ENCODE results near the gene RNF213. TPM values are rescaled to one million over a fixed set of nuclear protein-coding genes. Genes with fewer than 3 reads are reported as not detected.

Gene RNF213
- total RNA-seq, 1 donor from 2014 or later: 110 TPM

- DNase-seq (ENCODE audit: low spot score): no peak
- Mint-ChIP-seq H3K27me3 (ENCODE audit: unreplicated experiment) (peaks cover 7% of the 10 kb centered on the region), H3K36me3 (ENCODE audit: low read depth, unreplicated experiment) (peaks cover 25% of the 10 kb centered on the region), H3K4me1 (ENCODE audit: unreplicated experiment) (peaks cover 44% of the 10 kb centered on the region), H3K4me3 (ENCODE audit: unreplicated experiment) (peak overlapping the region; percentile 88), H3K27ac (ENCODE audit: unreplicated experiment) (peak overlapping the region; percentile 76), H3K9me3 (ENCODE audit: unreplicated experiment) (no peaks in the 10 kb centered on the region)
- TF ChIP-seq, protein P1, sequence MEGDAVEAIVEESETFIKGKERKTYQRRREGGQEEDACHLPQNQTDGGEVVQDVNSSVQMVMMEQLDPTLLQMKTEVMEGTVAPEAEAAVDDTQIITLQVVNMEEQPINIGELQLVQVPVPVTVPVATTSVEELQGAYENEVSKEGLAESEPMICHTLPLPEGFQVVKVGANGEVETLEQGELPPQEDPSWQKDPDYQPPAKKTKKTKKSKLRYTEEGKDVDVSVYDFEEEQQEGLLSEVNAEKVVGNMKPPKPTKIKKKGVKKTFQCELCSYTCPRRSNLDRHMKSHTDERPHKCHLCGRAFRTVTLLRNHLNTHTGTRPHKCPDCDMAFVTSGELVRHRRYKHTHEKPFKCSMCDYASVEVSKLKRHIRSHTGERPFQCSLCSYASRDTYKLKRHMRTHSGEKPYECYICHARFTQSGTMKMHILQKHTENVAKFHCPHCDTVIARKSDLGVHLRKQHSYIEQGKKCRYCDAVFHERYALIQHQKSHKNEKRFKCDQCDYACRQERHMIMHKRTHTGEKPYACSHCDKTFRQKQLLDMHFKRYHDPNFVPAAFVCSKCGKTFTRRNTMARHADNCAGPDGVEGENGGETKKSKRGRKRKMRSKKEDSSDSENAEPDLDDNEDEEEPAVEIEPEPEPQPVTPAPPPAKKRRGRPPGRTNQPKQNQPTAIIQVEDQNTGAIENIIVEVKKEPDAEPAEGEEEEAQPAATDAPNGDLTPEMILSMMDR (IDR thresholded peaks at IDR 0.05; ENCODE audit: unreplicated experiment): no peak
Observed at GRCh38 chr17:80416260-80416939, 155.7 kb downstream of the RNF213 start.

- Mint-ChIP-seq H3K36me3 (ENCODE audit: low read depth, unreplicated experiment) (peaks cover 25% of the 10 kb centered on the region), H3K27me3 (ENCODE audit: unreplicated experiment) (peaks cover 7% of the 10 kb centered on the region), H3K27ac (ENCODE audit: unreplicated experiment) (peak overlapping the region; percentile 42), H3K9me3 (ENCODE audit: unreplicated experiment) (no peaks in the 10 kb centered on the region), H3K4me3 (ENCODE audit: unreplicated experiment) (peak overlapping the region; percentile 88), H3K4me1 (ENCODE audit: unreplicated experiment) (peaks cover 39% of the 10 kb centered on the region)
- TF ChIP-seq, protein P1 (IDR thresholded peaks at IDR 0.05; ENCODE audit: unreplicated experiment): no peak
- no peak for DNase-seq (ENCODE audit: low spot score)
Observed at GRCh38 chr17:80416940-80417293, 156.3 kb downstream of the RNF213 start.

DNA sequence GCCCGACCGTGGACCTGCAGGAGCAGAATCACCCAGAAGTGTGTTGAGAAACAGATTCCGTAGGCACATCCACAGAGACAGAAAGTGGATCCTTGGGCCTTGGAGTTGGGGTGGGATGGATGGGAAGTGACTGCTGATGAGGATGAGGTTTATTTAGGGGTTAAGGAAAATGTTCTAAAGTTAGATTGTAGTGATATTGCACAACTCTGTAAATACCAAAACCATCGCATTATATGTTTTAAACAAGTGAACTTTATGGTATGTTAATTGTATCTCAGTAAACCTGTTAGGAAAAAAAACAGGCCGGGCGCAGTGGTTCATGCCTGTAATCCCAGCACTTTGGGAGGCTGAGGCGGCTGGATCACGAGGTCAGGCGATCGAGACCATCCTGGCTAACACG, 157.9 kb downstream of the RNF213 start:
- no peak for DNase-seq (ENCODE audit: low spot score)
- no peak overlapping the region for H3K4me3 Mint-ChIP-seq (ENCODE audit: unreplicated experiment)
- H3K27ac Mint-ChIP-seq (ENCODE audit: unreplicated experiment): no peak overlapping the region
- peaks cover 25% of the 10 kb centered on the region for H3K36me3 Mint-ChIP-seq (ENCODE audit: low read depth, unreplicated experiment)
- peaks cover 4% of the 10 kb centered on the region for H3K27me3 Mint-ChIP-seq (ENCODE audit: unreplicated experiment)
- H3K4me1 Mint-ChIP-seq (ENCODE audit: unreplicated experiment): peaks cover 28% of the 10 kb centered on the region
- no peaks in the 10 kb centered on the region for H3K9me3 Mint-ChIP-seq (ENCODE audit: unreplicated experiment)
- TF ChIP-seq, protein P1 (IDR thresholded peaks at IDR 0.05; ENCODE audit: unreplicated experiment): no peak

GRCh38 chr17:80419255-80419654, 158.6 kb downstream of the RNF213 start:
- Mint-ChIP-seq H3K4me1 (ENCODE audit: unreplicated experiment) (peaks cover 21% of the 10 kb centered on the region), H3K27ac (ENCODE audit: unreplicated experiment) (no peak overlapping the region), H3K4me3 (ENCODE audit: unreplicated experiment) (no peak overlapping the region), H3K27me3 (ENCODE audit: unreplicated experiment) (peaks cover 3% of the 10 kb centered on the region), H3K36me3 (ENCODE audit: low read depth, unreplicated experiment) (peaks cover 25% of the 10 kb centered on the region), H3K9me3 (ENCODE audit: unreplicated experiment) (no peaks in the 10 kb centered on the region)
- no peak for DNase-seq (ENCODE audit: low spot score)
- TF ChIP-seq, protein P1 (IDR thresholded peaks at IDR 0.05; ENCODE audit: unreplicated experiment): no peak

GRCh38 chr17:80421381-80422090, 160.9 kb downstream of the RNF213 start:
- no peaks in the 10 kb centered on the region for H3K27me3 Mint-ChIP-seq (ENCODE audit: unreplicated experiment)
- peaks cover 16% of the 10 kb centered on the region for H3K4me1 Mint-ChIP-seq (ENCODE audit: unreplicated experiment)
- no peaks in the 10 kb centered on the region for H3K9me3 Mint-ChIP-seq (ENCODE audit: unreplicated experiment)
- no peak overlapping the region for H3K4me3 Mint-ChIP-seq (ENCODE audit: unreplicated experiment)
- TF ChIP-seq, protein P1 (IDR thresholded peaks at IDR 0.05; ENCODE audit: unreplicated experiment): no peak
- H3K27ac Mint-ChIP-seq (ENCODE audit: unreplicated experiment): no peak overlapping the region
- DNase-seq (ENCODE audit: low spot score): no peak
- H3K36me3 Mint-ChIP-seq (ENCODE audit: low read depth, unreplicated experiment): peaks cover 21% of the 10 kb centered on the region
